K562 (cell line): ENCODE measurements around the gene DLG4. TPM values are rescaled to one million over a fixed set of nuclear protein-coding genes. Genes with fewer than 3 reads are reported as not detected.
A peak's percentile ranks its signal among the peaks of the same experiment; 100 is the strongest.

Source experiments
- ZNF263 ChIP-seq: sonication (generic); formaldehyde crosslinking; IDR thresholded peaks from 2 replicates; pipeline ENCODE4 v1.8.0; 2022; ENCODE audit warnings: mild to moderate bottlenecking, missing genetic modification reagents, borderline replicate concordance
- polyA plus RNA-seq, 8 experiments: library from polyadenylated mRNA; depleted of rRNA in 4 of 8; stranded (reverse) in 5 of 8; unstranded in 3 of 8; fragments of >200 nt; fragmentation: Nextera tagmentation in 2 of 8; fragmentation: Illumina TruSeq in 1 of 8; extraction: Ambion mirVana in 2 of 8; extraction: Trizol in 1 of 8; gene quantifications; 2 replicates each; pipeline versions ENCODE4 v1.2.1 to v1.2.3, GENCODE V29; 2011 to 2014; ENCODE audit warnings: inconsistent platforms in 1 of 8, missing spikeins in 1 of 8
- total RNA-seq, 7 experiments: library from RNA; depleted of rRNA in 6 of 7; stranded (reverse); fragments of >200 nt in 6 of 7; fragmentation: Illumina TruSeq in 2 of 7; extraction: Trizol in 2 of 7; gene quantifications; 2 replicates each; pipeline versions ENCODE4 v1.2.1 to v1.2.3, GENCODE V29; 2011 to 2021; ENCODE audit warnings: low replicate concordance in 1 of 7
- TF ChIP-seq, protein P1 (sequence below): fragments of 200-800 bp; sonication (Bioruptor generic); IDR thresholded peaks from 2 replicates; pipeline ENCODE4 v1.6.1; 2017; ENCODE audit warnings: missing genetic modification characterization, missing compliant biosample characterization
- TF ChIP-seq, protein P2 (sequence below): fragments of 450-650 bp; IDR thresholded peaks from 2 replicates; pipeline ENCODE4 v1.7.1; 2018; ENCODE audit warnings: mild to moderate bottlenecking, low read depth; ENCODE audit not compliant: partially characterized antibody
- TF ChIP-seq, protein P3 (sequence below): fragments of 450-650 bp; IDR thresholded peaks from 2 replicates; pipeline ENCODE4 v1.6.1; 2016; ENCODE audit warnings: mild to moderate bottlenecking, moderate library complexity
- TF ChIP-seq, protein P4 (sequence below): fragments of 450-650 bp; formaldehyde crosslinking; IDR thresholded peaks from 2 replicates; pipeline ENCODE4 v1.4.0; 2022; ENCODE audit warnings: missing genetic modification characterization
- TF ChIP-seq, protein P5 (sequence below), 2 experiments: fragments of 450-650 bp in 1 of 2; sonication (generic) in 1 of 2; formaldehyde crosslinking; conservative IDR thresholded peaks; 2 replicates each; pipeline versions ENCODE4 v1.4.0 to v1.8.1; 2020 to 2022; ENCODE audit warnings: mild to moderate bottlenecking in 1 of 2, missing genetic modification reagents in 1 of 2

The DLG4 gene
- total and polyA plus RNA-seq, 9 of the 15 experiments (the other 6 are each of a cell fraction or from before 2014, with no cell fraction given), result 0.03 to 12.0 (median 4.1) TPM

DNA sequence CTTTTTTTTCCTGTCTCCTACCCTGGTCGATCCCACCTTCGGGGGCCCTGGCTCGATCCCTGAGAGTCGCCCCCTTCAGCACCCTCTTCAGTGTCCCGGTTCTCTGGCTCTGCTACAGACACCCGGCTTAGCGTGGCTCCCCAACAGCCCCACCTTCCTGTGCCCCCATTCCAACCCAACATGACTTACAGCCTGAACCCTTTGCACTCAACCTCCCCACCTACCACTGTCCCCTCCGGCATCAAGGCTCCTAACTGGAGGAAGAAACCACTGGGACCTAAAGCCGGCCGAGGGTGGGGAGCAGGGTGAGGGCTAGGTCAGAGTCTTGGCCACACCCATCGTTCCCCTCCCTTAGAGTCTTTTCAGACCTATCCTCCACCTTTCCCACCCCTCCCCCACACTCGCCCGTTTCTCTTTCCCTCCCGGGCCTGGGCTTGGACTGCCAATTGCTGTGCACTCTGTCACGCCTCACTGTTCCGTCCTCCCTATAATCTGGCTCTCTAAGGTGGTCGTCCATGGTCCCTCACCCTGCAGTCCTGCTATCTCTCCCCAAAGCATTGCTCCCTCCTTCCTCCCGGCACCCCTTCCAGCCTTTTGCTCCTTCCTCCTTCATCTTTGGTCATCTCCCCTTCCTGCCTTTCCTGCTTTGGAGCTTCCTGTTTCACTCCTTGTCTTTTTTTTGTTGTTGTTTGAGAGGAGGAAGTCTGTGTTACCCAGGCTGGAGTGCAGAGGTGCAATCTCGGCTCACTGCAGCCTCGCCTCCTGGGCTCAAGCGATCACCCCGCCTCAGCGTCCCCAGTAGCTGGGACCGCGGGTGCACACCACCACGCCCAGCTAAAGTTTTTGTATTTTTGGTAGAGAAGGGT, 43.5 kb upstream of the DLG4 start (continued):
- TF ChIP-seq, protein P1, sequence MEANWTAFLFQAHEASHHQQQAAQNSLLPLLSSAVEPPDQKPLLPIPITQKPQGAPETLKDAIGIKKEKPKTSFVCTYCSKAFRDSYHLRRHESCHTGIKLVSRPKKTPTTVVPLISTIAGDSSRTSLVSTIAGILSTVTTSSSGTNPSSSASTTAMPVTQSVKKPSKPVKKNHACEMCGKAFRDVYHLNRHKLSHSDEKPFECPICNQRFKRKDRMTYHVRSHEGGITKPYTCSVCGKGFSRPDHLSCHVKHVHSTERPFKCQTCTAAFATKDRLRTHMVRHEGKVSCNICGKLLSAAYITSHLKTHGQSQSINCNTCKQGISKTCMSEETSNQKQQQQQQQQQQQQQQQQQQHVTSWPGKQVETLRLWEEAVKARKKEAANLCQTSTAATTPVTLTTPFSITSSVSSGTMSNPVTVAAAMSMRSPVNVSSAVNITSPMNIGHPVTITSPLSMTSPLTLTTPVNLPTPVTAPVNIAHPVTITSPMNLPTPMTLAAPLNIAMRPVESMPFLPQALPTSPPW, result peak; percentile 42; the same call in 1 of the 2 replicates
- peak; percentile 75 for TF ChIP-seq ZNF263
- TF ChIP-seq, protein P2, sequence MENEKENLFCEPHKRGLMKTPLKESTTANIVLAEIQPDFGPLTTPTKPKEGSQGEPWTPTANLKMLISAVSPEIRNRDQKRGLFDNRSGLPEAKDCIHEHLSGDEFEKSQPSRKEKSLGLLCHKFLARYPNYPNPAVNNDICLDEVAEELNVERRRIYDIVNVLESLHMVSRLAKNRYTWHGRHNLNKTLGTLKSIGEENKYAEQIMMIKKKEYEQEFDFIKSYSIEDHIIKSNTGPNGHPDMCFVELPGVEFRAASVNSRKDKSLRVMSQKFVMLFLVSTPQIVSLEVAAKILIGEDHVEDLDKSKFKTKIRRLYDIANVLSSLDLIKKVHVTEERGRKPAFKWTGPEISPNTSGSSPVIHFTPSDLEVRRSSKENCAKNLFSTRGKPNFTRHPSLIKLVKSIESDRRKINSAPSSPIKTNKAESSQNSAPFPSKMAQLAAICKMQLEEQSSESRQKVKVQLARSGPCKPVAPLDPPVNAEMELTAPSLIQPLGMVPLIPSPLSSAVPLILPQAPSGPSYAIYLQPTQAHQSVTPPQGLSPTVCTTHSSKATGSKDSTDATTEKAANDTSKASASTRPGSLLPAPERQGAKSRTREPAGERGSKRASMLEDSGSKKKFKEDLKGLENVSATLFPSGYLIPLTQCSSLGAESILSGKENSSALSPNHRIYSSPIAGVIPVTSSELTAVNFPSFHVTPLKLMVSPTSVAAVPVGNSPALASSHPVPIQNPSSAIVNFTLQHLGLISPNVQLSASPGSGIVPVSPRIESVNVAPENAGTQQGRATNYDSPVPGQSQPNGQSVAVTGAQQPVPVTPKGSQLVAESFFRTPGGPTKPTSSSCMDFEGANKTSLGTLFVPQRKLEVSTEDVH, result peak; percentile 55
- TF ChIP-seq, protein P3, sequence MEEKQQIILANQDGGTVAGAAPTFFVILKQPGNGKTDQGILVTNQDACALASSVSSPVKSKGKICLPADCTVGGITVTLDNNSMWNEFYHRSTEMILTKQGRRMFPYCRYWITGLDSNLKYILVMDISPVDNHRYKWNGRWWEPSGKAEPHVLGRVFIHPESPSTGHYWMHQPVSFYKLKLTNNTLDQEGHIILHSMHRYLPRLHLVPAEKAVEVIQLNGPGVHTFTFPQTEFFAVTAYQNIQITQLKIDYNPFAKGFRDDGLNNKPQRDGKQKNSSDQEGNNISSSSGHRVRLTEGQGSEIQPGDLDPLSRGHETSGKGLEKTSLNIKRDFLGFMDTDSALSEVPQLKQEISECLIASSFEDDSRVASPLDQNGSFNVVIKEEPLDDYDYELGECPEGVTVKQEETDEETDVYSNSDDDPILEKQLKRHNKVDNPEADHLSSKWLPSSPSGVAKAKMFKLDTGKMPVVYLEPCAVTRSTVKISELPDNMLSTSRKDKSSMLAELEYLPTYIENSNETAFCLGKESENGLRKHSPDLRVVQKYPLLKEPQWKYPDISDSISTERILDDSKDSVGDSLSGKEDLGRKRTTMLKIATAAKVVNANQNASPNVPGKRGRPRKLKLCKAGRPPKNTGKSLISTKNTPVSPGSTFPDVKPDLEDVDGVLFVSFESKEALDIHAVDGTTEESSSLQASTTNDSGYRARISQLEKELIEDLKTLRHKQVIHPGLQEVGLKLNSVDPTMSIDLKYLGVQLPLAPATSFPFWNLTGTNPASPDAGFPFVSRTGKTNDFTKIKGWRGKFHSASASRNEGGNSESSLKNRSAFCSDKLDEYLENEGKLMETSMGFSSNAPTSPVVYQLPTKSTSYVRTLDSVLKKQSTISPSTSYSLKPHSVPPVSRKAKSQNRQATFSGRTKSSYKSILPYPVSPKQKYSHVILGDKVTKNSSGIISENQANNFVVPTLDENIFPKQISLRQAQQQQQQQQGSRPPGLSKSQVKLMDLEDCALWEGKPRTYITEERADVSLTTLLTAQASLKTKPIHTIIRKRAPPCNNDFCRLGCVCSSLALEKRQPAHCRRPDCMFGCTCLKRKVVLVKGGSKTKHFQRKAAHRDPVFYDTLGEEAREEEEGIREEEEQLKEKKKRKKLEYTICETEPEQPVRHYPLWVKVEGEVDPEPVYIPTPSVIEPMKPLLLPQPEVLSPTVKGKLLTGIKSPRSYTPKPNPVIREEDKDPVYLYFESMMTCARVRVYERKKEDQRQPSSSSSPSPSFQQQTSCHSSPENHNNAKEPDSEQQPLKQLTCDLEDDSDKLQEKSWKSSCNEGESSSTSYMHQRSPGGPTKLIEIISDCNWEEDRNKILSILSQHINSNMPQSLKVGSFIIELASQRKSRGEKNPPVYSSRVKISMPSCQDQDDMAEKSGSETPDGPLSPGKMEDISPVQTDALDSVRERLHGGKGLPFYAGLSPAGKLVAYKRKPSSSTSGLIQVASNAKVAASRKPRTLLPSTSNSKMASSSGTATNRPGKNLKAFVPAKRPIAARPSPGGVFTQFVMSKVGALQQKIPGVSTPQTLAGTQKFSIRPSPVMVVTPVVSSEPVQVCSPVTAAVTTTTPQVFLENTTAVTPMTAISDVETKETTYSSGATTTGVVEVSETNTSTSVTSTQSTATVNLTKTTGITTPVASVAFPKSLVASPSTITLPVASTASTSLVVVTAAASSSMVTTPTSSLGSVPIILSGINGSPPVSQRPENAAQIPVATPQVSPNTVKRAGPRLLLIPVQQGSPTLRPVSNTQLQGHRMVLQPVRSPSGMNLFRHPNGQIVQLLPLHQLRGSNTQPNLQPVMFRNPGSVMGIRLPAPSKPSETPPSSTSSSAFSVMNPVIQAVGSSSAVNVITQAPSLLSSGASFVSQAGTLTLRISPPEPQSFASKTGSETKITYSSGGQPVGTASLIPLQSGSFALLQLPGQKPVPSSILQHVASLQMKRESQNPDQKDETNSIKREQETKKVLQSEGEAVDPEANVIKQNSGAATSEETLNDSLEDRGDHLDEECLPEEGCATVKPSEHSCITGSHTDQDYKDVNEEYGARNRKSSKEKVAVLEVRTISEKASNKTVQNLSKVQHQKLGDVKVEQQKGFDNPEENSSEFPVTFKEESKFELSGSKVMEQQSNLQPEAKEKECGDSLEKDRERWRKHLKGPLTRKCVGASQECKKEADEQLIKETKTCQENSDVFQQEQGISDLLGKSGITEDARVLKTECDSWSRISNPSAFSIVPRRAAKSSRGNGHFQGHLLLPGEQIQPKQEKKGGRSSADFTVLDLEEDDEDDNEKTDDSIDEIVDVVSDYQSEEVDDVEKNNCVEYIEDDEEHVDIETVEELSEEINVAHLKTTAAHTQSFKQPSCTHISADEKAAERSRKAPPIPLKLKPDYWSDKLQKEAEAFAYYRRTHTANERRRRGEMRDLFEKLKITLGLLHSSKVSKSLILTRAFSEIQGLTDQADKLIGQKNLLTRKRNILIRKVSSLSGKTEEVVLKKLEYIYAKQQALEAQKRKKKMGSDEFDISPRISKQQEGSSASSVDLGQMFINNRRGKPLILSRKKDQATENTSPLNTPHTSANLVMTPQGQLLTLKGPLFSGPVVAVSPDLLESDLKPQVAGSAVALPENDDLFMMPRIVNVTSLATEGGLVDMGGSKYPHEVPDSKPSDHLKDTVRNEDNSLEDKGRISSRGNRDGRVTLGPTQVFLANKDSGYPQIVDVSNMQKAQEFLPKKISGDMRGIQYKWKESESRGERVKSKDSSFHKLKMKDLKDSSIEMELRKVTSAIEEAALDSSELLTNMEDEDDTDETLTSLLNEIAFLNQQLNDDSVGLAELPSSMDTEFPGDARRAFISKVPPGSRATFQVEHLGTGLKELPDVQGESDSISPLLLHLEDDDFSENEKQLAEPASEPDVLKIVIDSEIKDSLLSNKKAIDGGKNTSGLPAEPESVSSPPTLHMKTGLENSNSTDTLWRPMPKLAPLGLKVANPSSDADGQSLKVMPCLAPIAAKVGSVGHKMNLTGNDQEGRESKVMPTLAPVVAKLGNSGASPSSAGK, result no peak
- TF ChIP-seq, protein P4, sequence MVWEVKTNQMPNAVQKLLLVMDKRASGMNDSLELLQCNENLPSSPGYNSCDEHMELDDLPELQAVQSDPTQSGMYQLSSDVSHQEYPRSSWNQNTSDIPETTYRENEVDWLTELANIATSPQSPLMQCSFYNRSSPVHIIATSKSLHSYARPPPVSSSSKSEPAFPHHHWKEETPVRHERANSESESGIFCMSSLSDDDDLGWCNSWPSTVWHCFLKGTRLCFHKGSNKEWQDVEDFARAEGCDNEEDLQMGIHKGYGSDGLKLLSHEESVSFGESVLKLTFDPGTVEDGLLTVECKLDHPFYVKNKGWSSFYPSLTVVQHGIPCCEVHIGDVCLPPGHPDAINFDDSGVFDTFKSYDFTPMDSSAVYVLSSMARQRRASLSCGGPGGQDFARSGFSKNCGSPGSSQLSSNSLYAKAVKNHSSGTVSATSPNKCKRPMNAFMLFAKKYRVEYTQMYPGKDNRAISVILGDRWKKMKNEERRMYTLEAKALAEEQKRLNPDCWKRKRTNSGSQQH, result 0 out of 2 replicates have a peak, but pooled peaks have one; percentile 34
- TF ChIP-seq, protein P5, sequence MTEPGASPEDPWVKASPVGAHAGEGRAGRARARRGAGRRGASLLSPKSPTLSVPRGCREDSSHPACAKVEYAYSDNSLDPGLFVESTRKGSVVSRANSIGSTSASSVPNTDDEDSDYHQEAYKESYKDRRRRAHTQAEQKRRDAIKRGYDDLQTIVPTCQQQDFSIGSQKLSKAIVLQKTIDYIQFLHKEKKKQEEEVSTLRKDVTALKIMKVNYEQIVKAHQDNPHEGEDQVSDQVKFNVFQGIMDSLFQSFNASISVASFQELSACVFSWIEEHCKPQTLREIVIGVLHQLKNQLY (CRISPR knock-in tag; conservative IDR thresholded peaks at IDR 0.05), result no peak
